ENCODE measurements around the gene DPP9.

- no peak for TF ChIP-seq HDGF (IDR thresholded peaks at IDR 0.05; ENCODE audit: borderline replicate concordance)
- no peak for TF ChIP-seq TARDBP (IDR thresholded peaks at IDR 0.05)
- TF ChIP-seq ARNT (IDR thresholded peaks at IDR 0.05): no peak
- no peak for TF ChIP-seq SP1 (IDR thresholded peaks at IDR 0.05)
- no peak for TF ChIP-seq FOXM1 (IDR thresholded peaks at IDR 0.05; ENCODE audit: borderline replicate concordance)
- no peak for TF ChIP-seq PKNOX1 (IDR thresholded peaks at IDR 0.05)
- no peak for TF ChIP-seq SUZ12 (IDR thresholded peaks at IDR 0.05)
- TF ChIP-seq LEF1 (IDR thresholded peaks at IDR 0.05; ENCODE audit: borderline replicate concordance): no peak
- no peak for TF ChIP-seq FOXK2 (IDR thresholded peaks at IDR 0.05)
- no peak for TF ChIP-seq FOXA1 (IDR thresholded peaks at IDR 0.05)
- no peak for TF ChIP-seq L3MBTL2 (conservative IDR thresholded peaks at IDR 0.05)
- TF ChIP-seq NFRKB (IDR thresholded peaks at IDR 0.05): no peak
- TF ChIP-seq ZNF384 (IDR thresholded peaks at IDR 0.05): no peak
- TF ChIP-seq ELF4 (IDR thresholded peaks at IDR 0.05): no peak
Measured at GRCh38 chr19:4653793-4654436, 69.7 kb downstream of the DPP9 start.

All from HEK293T (cell line).